ENCODE data around the gene DOCK7.

Gene DOCK7

DNA sequence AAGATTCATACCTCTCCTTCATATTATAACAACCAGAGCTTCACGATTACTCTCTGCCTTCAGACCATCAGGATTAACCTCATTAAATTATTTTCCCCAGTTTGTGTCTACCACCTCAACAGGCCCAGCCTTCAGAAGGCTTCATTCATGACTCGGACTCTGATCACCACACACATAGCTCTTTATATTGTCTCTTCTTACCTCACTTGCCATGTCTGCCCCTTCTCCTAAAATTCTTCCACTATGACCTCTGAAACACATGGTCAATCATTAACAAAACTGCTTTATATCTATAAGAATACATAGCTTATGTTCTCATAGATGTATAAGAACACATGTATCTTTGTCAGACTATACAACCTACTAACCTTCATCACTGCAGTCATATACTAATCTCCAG lies 171.6 kb downstream of the DOCK7 start:
- Histone ChIP-seq H3K9me3 (ENCODE audit: control insufficient read depth in 2 of 2, low read length in 2 of 2) (no peaks in the 10 kb centered on the region), H3K4me1 (ENCODE audit: control insufficient read depth in 2 of 2, insufficient read depth in 2 of 2, low read length in 2 of 2) (no peaks in the 10 kb centered on the region), H3K27ac (ENCODE audit: low read depth in 2 of 2, low read length in 2 of 2) (no peak overlapping the region)

GRCh38 chr1:62514746-62515423 lies 173.3 kb downstream of the DOCK7 start:
- Histone ChIP-seq H3K36me3 (ENCODE audit: control insufficient read depth in 2 of 2, insufficient read depth in 2 of 2, low read length in 2 of 2) (peaks cover 0 to 7% of the 10 kb centered on the region in 2 donors), H3K27ac (ENCODE audit: low read depth in 2 of 2, low read length in 2 of 2) (no peak overlapping the region), H3K9me3 (ENCODE audit: control insufficient read depth in 2 of 2, low read length in 2 of 2) (no peaks in the 10 kb centered on the region), H3K27me3 (ENCODE audit: control insufficient read depth in 2 of 2, insufficient read depth in 2 of 2, low read length in 2 of 2) (no peaks in the 10 kb centered on the region), H3K9ac (ENCODE audit: low read depth in 1 of 2, low read length in 2 of 2) (no peak overlapping the region), H3K4me1 (ENCODE audit: control insufficient read depth in 2 of 2, insufficient read depth in 2 of 2, low read length in 2 of 2) (no peaks in the 10 kb centered on the region), H3K4me3 (ENCODE audit: low read length in 2 of 2) (no peak overlapping the region)

More for the DNA sequence above, 171.6 kb downstream of the DOCK7 start:
- H3K4me3 ChIP-seq (ENCODE audit: low read length in 2 of 2): no peak overlapping the region
- H3K36me3 ChIP-seq (ENCODE audit: control insufficient read depth in 2 of 2, insufficient read depth in 2 of 2, low read length in 2 of 2): peaks cover 0 to 4% of the 10 kb centered on the region in 2 donors
- no peak overlapping the region for H3K9ac ChIP-seq (ENCODE audit: low read depth in 1 of 2, low read length in 2 of 2)
- H3K27me3 ChIP-seq (ENCODE audit: control insufficient read depth in 2 of 2, insufficient read depth in 2 of 2, low read length in 2 of 2): no peaks in the 10 kb centered on the region

GRCh38 chr1:62513013-62513412 lies 175.2 kb downstream of the DOCK7 start:
- Histone ChIP-seq H3K27ac (ENCODE audit: low read depth in 2 of 2, low read length in 2 of 2) (no peak overlapping the region), H3K27me3 (ENCODE audit: control insufficient read depth in 2 of 2, insufficient read depth in 2 of 2, low read length in 2 of 2) (no peaks in the 10 kb centered on the region), H3K9ac (ENCODE audit: low read depth in 1 of 2, low read length in 2 of 2) (no peak overlapping the region), H3K4me1 (ENCODE audit: control insufficient read depth in 2 of 2, insufficient read depth in 2 of 2, low read length in 2 of 2) (no peaks in the 10 kb centered on the region), H3K36me3 (ENCODE audit: control insufficient read depth in 2 of 2, insufficient read depth in 2 of 2, low read length in 2 of 2) (peaks cover 0 to 10% of the 10 kb centered on the region in 2 donors), H3K4me3 (ENCODE audit: low read length in 2 of 2) (no peak overlapping the region), H3K9me3 (ENCODE audit: control insufficient read depth in 2 of 2, low read length in 2 of 2) (no peaks in the 10 kb centered on the region)

- H3K4me1 ChIP-seq (ENCODE audit: control insufficient read depth in 2 of 2, insufficient read depth in 2 of 2, low read length in 2 of 2): no peaks in the 10 kb centered on the region
These were observed 179.2 kb downstream of the DOCK7 start for GRCh38 chr1:62509028-62509427.

GRCh38 chr1:62508187-62508758 lies 179.9 kb downstream of the DOCK7 start:
- H3K27ac ChIP-seq (ENCODE audit: low read depth in 2 of 2, low read length in 2 of 2): no peak overlapping the region
- no peaks in the 10 kb centered on the region for H3K27me3 ChIP-seq (ENCODE audit: control insufficient read depth in 2 of 2, insufficient read depth in 2 of 2, low read length in 2 of 2)
- peaks cover 13 to 22% of the 10 kb centered on the region in 2 donors for H3K36me3 ChIP-seq (ENCODE audit: control insufficient read depth in 2 of 2, insufficient read depth in 2 of 2, low read length in 2 of 2)
- no peaks in the 10 kb centered on the region for H3K4me1 ChIP-seq (ENCODE audit: control insufficient read depth in 2 of 2, insufficient read depth in 2 of 2, low read length in 2 of 2)
- H3K9ac ChIP-seq (ENCODE audit: low read depth in 1 of 2, low read length in 2 of 2): no peak overlapping the region
- no peak overlapping the region for H3K4me3 ChIP-seq (ENCODE audit: low read length in 2 of 2)
- no peaks in the 10 kb centered on the region for H3K9me3 ChIP-seq (ENCODE audit: control insufficient read depth in 2 of 2, low read length in 2 of 2)

More at GRCh38 chr1:62509028-62509427, 179.2 kb downstream of the DOCK7 start:
- Histone ChIP-seq H3K9ac (ENCODE audit: low read depth in 1 of 2, low read length in 2 of 2) (no peak overlapping the region), H3K4me3 (ENCODE audit: low read length in 2 of 2) (no peak overlapping the region), H3K36me3 (ENCODE audit: control insufficient read depth in 2 of 2, insufficient read depth in 2 of 2, low read length in 2 of 2) (peaks cover 13 to 22% of the 10 kb centered on the region in 2 donors), H3K27ac (ENCODE audit: low read depth in 2 of 2, low read length in 2 of 2) (no peak overlapping the region), H3K9me3 (ENCODE audit: control insufficient read depth in 2 of 2, low read length in 2 of 2) (no peaks in the 10 kb centered on the region), H3K27me3 (ENCODE audit: control insufficient read depth in 2 of 2, insufficient read depth in 2 of 2, low read length in 2 of 2) (no peaks in the 10 kb centered on the region)

DNA sequence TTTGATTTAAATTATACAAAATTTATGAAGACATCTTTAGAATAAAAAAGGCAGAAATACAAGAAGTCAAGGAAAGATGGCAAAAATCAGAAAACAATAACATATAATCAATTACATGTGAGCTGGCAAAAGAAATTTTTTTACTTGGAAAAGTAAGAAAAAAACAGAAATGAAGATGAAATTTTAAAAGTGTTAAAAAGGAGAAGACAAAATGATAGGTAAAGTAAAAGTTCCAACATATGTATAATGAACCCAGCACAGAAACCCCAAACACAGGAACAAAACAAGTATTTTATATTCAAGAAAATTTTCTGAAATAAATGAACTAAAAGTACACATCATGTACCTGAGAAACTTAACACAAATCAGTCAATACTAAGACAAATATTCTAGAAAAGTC lies 188.0 kb downstream of the DOCK7 start:
- Histone ChIP-seq H3K27me3 (ENCODE audit: control insufficient read depth in 2 of 2, insufficient read depth in 2 of 2, low read length in 2 of 2) (no peaks in the 10 kb centered on the region), H3K9ac (ENCODE audit: low read depth in 1 of 2, low read length in 2 of 2) (no peak overlapping the region), H3K4me1 (ENCODE audit: control insufficient read depth in 2 of 2, insufficient read depth in 2 of 2, low read length in 2 of 2) (no peaks in the 10 kb centered on the region), H3K9me3 (ENCODE audit: control insufficient read depth in 2 of 2, low read length in 2 of 2) (no peaks in the 10 kb centered on the region), H3K4me3 (ENCODE audit: low read length in 2 of 2) (no peak overlapping the region), H3K36me3 (ENCODE audit: control insufficient read depth in 2 of 2, insufficient read depth in 2 of 2, low read length in 2 of 2) (peaks cover 9% of the 10 kb centered on the region in 2 donors), H3K27ac (ENCODE audit: low read depth in 2 of 2, low read length in 2 of 2) (no peak overlapping the region)

- Histone ChIP-seq H3K27me3 (ENCODE audit: control insufficient read depth in 2 of 2, insufficient read depth in 2 of 2, low read length in 2 of 2) (no peaks in the 10 kb centered on the region), H3K27ac (ENCODE audit: low read depth in 2 of 2, low read length in 2 of 2) (no peak overlapping the region), H3K9ac (ENCODE audit: low read depth in 1 of 2, low read length in 2 of 2) (no peak overlapping the region), H3K36me3 (ENCODE audit: control insufficient read depth in 2 of 2, insufficient read depth in 2 of 2, low read length in 2 of 2) (peaks cover 22 to 30% of the 10 kb centered on the region in 2 donors), H3K4me3 (ENCODE audit: low read length in 2 of 2) (no peak overlapping the region), H3K4me1 (ENCODE audit: control insufficient read depth in 2 of 2, insufficient read depth in 2 of 2, low read length in 2 of 2) (no peaks in the 10 kb centered on the region), H3K9me3 (ENCODE audit: control insufficient read depth in 2 of 2, low read length in 2 of 2) (no peaks in the 10 kb centered on the region)
These were observed 194.0 kb downstream of the DOCK7 start for GRCh38 chr1:62494137-62494536.

DNA sequence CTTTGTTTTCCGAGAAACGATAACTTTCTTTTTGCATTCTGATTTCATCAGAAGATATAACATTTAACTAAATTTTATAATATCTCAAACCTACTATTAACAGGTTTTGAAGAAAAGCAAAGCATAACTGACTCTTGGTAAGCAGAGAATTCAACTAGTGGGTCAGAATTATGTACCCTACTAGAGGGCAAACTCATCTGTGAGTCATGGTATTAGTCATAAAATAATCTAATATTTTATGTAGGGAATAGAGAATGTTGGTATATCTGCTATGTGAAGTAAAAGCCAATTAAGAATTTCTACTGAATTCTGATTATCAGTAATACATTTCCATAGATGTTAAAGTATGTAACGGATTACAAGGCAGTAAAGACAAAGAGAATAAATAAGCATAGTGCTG lies 194.5 kb downstream of the DOCK7 start:
- no peaks in the 10 kb centered on the region for H3K4me1 ChIP-seq (ENCODE audit: control insufficient read depth in 2 of 2, insufficient read depth in 2 of 2, low read length in 2 of 2)
- no peaks in the 10 kb centered on the region for H3K27me3 ChIP-seq (ENCODE audit: control insufficient read depth in 2 of 2, insufficient read depth in 2 of 2, low read length in 2 of 2)
- no peak overlapping the region for H3K27ac ChIP-seq (ENCODE audit: low read depth in 2 of 2, low read length in 2 of 2)
- peaks cover 22 to 33% of the 10 kb centered on the region in 2 donors for H3K36me3 ChIP-seq (ENCODE audit: control insufficient read depth in 2 of 2, insufficient read depth in 2 of 2, low read length in 2 of 2)
- H3K9me3 ChIP-seq (ENCODE audit: control insufficient read depth in 2 of 2, low read length in 2 of 2): no peaks in the 10 kb centered on the region
- no peak overlapping the region for H3K4me3 ChIP-seq (ENCODE audit: low read length in 2 of 2)
- no peak overlapping the region for H3K9ac ChIP-seq (ENCODE audit: low read depth in 1 of 2, low read length in 2 of 2)

DNA sequence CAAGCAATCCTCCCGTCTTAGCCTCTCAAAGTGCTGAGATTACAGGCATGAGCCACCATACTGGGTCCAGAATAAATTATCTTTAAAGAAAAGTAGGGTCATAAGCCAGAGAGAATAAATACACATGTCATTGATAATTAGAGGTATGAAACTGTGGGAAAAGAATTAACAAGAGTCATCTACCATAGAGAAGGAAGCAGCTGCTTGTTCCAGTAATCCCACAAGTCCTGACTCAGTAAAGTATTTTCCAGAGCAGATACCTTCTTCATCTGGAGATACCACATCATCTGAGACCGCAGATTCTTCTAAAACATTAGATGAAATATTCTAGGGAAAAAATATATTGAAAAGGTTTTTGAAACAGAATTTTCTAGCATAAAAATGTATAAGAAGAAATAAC lies 195.7 kb downstream of the DOCK7 start:
- Histone ChIP-seq H3K4me1 (ENCODE audit: control insufficient read depth in 2 of 2, insufficient read depth in 2 of 2, low read length in 2 of 2) (no peaks in the 10 kb centered on the region), H3K9ac (ENCODE audit: low read depth in 1 of 2, low read length in 2 of 2) (no peak overlapping the region), H3K36me3 (ENCODE audit: control insufficient read depth in 2 of 2, insufficient read depth in 2 of 2, low read length in 2 of 2) (peaks cover 22 to 34% of the 10 kb centered on the region in 2 donors), H3K4me3 (ENCODE audit: low read length in 2 of 2) (no peak overlapping the region), H3K27ac (ENCODE audit: low read depth in 2 of 2, low read length in 2 of 2) (no peak overlapping the region), H3K27me3 (ENCODE audit: control insufficient read depth in 2 of 2, insufficient read depth in 2 of 2, low read length in 2 of 2) (no peaks in the 10 kb centered on the region), H3K9me3 (ENCODE audit: control insufficient read depth in 2 of 2, low read length in 2 of 2) (no peaks in the 10 kb centered on the region)

- Histone ChIP-seq H3K9ac (ENCODE audit: low read depth in 1 of 2, low read length in 2 of 2) (no peak overlapping the region), H3K27ac (ENCODE audit: low read depth in 2 of 2, low read length in 2 of 2) (no peak overlapping the region), H3K4me1 (ENCODE audit: control insufficient read depth in 2 of 2, insufficient read depth in 2 of 2, low read length in 2 of 2) (no peaks in the 10 kb centered on the region), H3K9me3 (ENCODE audit: control insufficient read depth in 2 of 2, low read length in 2 of 2) (no peaks in the 10 kb centered on the region), H3K27me3 (ENCODE audit: control insufficient read depth in 2 of 2, insufficient read depth in 2 of 2, low read length in 2 of 2) (no peaks in the 10 kb centered on the region), H3K4me3 (ENCODE audit: low read length in 2 of 2) (no peak overlapping the region), H3K36me3 (ENCODE audit: control insufficient read depth in 2 of 2, insufficient read depth in 2 of 2, low read length in 2 of 2) (peaks cover 17 to 18% of the 10 kb centered on the region in 2 donors)
These were observed 200.2 kb downstream of the DOCK7 start for GRCh38 chr1:62487956-62488355.

All from mucosa of rectum (tissue), 2 donors.